ENCODE data around the gene SMIM8.
"Not testable (repeated sequence)": the region's sequence is repeated elsewhere in the genome, so short reads cannot be mapped to it uniquely, and the experiment has no call there.

SMIM8 gene

DNA sequence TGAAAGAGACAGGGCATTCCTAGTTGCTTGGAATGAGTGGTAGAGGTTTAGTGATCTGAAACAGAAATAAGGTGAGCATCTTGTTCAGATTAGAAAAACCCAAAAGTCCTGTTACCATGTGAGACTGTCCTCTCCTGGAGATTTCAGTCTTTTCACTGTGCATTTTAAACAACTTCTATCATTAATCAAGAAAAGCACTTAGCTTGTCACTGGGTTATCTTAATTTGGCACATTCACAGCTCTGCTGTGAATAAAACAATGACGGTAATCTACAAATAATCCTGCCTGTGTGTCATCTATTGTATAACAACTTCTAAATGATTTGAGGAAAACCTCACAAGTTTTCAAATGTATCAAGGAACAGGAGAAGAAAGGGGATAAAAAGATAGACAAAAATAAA, 9.5 kb upstream of the SMIM8 start:
- Mint-ChIP-seq H3K9me3 (no peaks in the 10 kb centered on the region), H3K4me1 (ENCODE audit: low read depth) (no peaks in the 10 kb centered on the region), H3K27ac (no peak overlapping the region), H3K36me3 (ENCODE audit: low read depth) (no peaks in the 10 kb centered on the region), H3K4me3 (no peak overlapping the region), H3K27me3 (peaks cover 35% of the 10 kb centered on the region)
- DNase-seq, result no peak

GRCh38 chr6:87315071-87315470, 7.3 kb upstream of the SMIM8 start:
- H3K4me3 Mint-ChIP-seq, result no peak overlapping the region
- H3K27me3 Mint-ChIP-seq, result peaks cover 35% of the 10 kb centered on the region
- H3K9me3 Mint-ChIP-seq, result no peaks in the 10 kb centered on the region
- no peak overlapping the region for H3K27ac Mint-ChIP-seq
- no peak for DNase-seq
- H3K36me3 Mint-ChIP-seq (ENCODE audit: low read depth), result no peaks in the 10 kb centered on the region
- H3K4me1 Mint-ChIP-seq (ENCODE audit: low read depth), result no peaks in the 10 kb centered on the region

DNA sequence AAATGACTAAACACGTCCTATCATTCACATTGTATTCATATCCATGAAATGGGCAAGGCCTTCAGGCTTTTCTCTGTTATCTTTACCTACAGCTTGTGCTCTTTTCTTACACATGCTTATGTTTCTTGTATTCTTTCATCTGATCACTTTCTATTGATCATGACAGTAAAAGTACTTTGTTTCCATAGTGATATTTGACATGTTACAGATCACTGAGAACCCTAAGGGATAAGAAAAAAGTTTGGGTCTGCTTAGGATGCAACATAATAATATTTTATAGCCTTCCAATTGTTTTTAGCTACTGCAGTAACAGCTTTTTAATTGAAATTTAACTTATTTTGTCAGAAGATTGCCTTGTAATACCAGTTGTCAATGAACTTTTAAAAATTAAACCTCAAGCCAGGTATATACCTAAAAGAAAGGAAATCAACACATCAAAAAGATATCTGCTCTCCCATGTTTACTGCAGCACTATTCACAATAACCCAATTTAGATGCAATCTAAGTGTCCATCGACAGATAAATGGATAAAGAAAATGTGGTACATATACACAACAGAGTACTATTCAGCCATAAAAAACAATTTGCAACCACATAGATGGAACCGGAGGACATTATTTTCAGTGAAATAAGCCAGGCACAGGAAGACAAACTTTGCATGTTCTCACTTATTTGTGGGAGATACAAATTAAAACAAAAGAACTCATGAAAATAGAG, 3.0 kb upstream of the SMIM8 start:
- no peak overlapping the region for H3K4me3 Mint-ChIP-seq

DNA sequence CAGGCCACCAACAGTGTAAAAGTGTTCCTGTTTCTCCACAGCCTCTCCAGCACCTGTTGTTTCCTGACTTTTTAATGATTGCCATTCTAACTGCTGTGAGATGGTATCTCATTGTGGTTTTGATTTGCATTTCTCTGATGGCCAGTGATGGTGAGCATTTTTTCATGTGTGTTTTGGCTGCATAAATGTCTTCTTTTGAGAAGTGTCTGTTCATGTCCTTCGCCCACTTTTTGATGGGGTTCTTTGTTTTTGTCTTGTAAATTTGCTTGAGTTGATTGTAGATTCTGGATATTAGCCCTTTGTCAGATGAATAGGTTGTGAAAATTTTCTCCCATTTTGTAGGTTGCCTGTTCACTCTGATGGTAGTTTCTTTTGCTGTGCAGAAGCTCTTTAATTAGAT, 1.5 kb downstream of the SMIM8 start:
- H3K4me3 Mint-ChIP-seq, result peak overlapping the region; percentile 97
- H3K4me1 Mint-ChIP-seq (ENCODE audit: low read depth), result peaks cover 18% of the 10 kb centered on the region
- H3K27ac Mint-ChIP-seq, result not testable (repeated sequence)

More for the DNA sequence above, 3.0 kb upstream of the SMIM8 start:
- Mint-ChIP-seq H3K36me3 (ENCODE audit: low read depth) (peaks cover 6% of the 10 kb centered on the region), H3K9me3 (no peaks in the 10 kb centered on the region), H3K4me1 (ENCODE audit: low read depth) (peaks cover 12% of the 10 kb centered on the region), H3K27ac (no peak overlapping the region), H3K27me3 (peaks cover 19% of the 10 kb centered on the region)
- DNase-seq, result no peak

GRCh38 chr6:87330961-87331360, 8.6 kb downstream of the SMIM8 start:
- Mint-ChIP-seq H3K27ac (no peak overlapping the region), H3K4me1 (ENCODE audit: low read depth) (peaks cover 31% of the 10 kb centered on the region), H3K36me3 (ENCODE audit: low read depth) (peaks cover 29% of the 10 kb centered on the region), H3K4me3 (no peak overlapping the region), H3K9me3 (peaks cover 2% of the 10 kb centered on the region), H3K27me3 (no peaks in the 10 kb centered on the region)
- DNase-seq, result no peak

More for the DNA sequence above, 1.5 kb downstream of the SMIM8 start:
- H3K27me3 Mint-ChIP-seq, DNase-seq, H3K9me3 Mint-ChIP-seq: not testable (repeated sequence)
- peaks cover 11% of the 10 kb centered on the region for H3K36me3 Mint-ChIP-seq (ENCODE audit: low read depth)

GRCh38 chr6:87333033-87333432, 10.6 kb downstream of the SMIM8 start:
- Mint-ChIP-seq H3K9me3 (peaks cover 2% of the 10 kb centered on the region), H3K36me3 (ENCODE audit: low read depth) (peaks cover 34% of the 10 kb centered on the region), H3K27ac (no peak overlapping the region), H3K27me3 (no peaks in the 10 kb centered on the region), H3K4me1 (ENCODE audit: low read depth) (peaks cover 28% of the 10 kb centered on the region), H3K4me3 (no peak overlapping the region)
- no peak for DNase-seq

- no peak for DNase-seq
- Mint-ChIP-seq H3K9me3 (peaks cover 2% of the 10 kb centered on the region), H3K4me1 (ENCODE audit: low read depth) (peaks cover 27% of the 10 kb centered on the region), H3K36me3 (ENCODE audit: low read depth) (peaks cover 37% of the 10 kb centered on the region), H3K27me3 (no peaks in the 10 kb centered on the region), H3K27ac (peak overlapping the region; percentile 74), H3K4me3 (no peak overlapping the region)
These were observed 11.3 kb downstream of the SMIM8 start for GRCh38 chr6:87333591-87334181.

DNA sequence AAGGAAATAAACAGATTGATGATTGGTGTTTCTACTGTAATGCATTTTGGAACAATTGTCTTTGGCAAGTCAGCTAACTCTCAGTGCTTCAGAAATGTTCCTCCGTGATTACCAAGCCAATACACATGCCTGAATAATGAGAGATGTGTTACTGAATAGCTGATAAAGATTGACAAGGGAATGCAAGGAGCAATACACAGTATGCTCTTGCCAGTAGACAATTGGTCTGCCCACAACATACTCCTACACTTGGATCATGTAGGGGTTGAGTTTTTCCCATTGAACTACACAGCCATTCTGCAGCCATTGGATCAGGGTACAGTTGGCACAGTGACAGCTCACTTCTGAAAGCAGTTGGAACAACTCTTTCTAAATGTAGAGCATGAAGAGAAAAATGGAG, 12.3 kb downstream of the SMIM8 start:
- Mint-ChIP-seq H3K9me3 (peaks cover 2% of the 10 kb centered on the region), H3K27me3 (no peaks in the 10 kb centered on the region), H3K36me3 (ENCODE audit: low read depth) (peaks cover 37% of the 10 kb centered on the region), H3K4me3 (no peak overlapping the region), H3K27ac (no peak overlapping the region), H3K4me1 (ENCODE audit: low read depth) (peaks cover 26% of the 10 kb centered on the region)
- no peak for DNase-seq

DNA sequence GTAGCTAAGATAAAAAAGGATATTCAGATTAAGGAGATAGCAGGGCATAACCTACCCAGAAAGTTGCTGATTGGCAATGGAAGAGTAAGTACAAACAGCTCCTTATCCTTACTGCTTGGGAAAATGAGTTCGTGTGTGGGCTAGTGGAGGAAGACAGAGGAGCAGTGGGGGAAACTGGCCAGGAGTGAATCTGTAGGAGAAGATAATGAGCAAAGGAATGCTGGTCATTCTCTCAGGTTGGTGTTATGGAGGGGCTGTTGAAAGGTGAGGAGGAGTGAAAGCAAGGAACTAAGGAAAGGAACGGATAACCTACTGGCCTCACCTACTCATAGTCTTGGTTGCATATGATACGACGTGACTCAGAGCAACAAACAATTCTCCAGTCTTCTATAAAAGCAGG, 14.0 kb downstream of the SMIM8 start:
- Mint-ChIP-seq H3K27ac (no peak overlapping the region), H3K9me3 (peaks cover 2% of the 10 kb centered on the region), H3K36me3 (ENCODE audit: low read depth) (peaks cover 40% of the 10 kb centered on the region), H3K4me3 (no peak overlapping the region), H3K27me3 (no peaks in the 10 kb centered on the region), H3K4me1 (ENCODE audit: low read depth) (peaks cover 20% of the 10 kb centered on the region)
- no peak for DNase-seq

DNA sequence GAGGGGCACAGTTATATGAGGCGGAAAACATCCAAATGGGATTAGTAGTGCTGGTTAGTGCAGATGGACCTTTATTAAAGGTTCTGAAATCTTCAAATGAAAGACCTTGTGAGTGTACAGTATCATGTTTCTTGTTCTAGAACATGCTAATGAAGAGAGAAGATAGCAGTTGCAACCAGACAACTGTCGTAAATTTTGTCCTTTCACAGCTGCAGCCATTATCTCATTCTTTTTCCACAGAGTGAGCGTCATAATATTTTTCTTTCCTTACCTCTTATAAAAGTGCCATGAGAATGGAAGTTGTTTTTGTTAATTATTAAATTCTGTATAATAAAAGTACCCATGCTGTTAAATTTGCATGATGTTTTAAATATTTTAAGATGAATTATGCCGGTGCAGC, 17.8 kb downstream of the SMIM8 start:
- peaks cover 44% of the 10 kb centered on the region for H3K36me3 Mint-ChIP-seq (ENCODE audit: low read depth)
- H3K9me3 Mint-ChIP-seq, result no peaks in the 10 kb centered on the region
- no peaks in the 10 kb centered on the region for H3K27me3 Mint-ChIP-seq

GRCh38 chr6:87341158-87341557, 18.8 kb downstream of the SMIM8 start:
- Mint-ChIP-seq H3K9me3 (no peaks in the 10 kb centered on the region), H3K4me1 (ENCODE audit: low read depth) (no peaks in the 10 kb centered on the region), H3K27ac (no peak overlapping the region), H3K36me3 (ENCODE audit: low read depth) (peaks cover 49% of the 10 kb centered on the region), H3K4me3 (no peak overlapping the region), H3K27me3 (no peaks in the 10 kb centered on the region)
- no peak for DNase-seq

More for the DNA sequence above, 17.8 kb downstream of the SMIM8 start:
- H3K4me3 Mint-ChIP-seq, result no peak overlapping the region
- DNase-seq, result no peak
- H3K27ac Mint-ChIP-seq, result no peak overlapping the region
- no peaks in the 10 kb centered on the region for H3K4me1 Mint-ChIP-seq (ENCODE audit: low read depth)

DNA sequence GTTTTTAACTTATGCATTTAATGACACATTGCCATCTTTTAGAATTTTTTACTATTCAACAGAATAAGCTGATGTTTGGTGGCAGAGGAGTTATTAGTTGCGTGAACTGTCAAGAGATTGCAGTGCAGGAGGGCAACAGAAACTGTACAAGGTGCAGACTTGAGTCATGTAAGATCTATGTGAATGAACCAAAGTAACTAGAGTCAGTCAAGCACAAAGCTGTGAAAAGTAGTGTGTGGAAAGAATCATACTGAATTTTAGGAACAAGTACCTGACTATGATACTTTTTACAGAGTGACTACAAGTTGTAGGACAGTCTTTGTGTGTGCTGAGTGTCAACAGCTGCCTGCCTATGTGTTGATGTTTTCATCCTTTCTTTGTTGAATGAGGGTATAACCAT, 19.5 kb downstream of the SMIM8 start:
- H3K27me3 Mint-ChIP-seq, result no peaks in the 10 kb centered on the region
- H3K36me3 Mint-ChIP-seq (ENCODE audit: low read depth), result peaks cover 49% of the 10 kb centered on the region
- H3K9me3 Mint-ChIP-seq, result no peaks in the 10 kb centered on the region
- no peak overlapping the region for H3K4me3 Mint-ChIP-seq
- no peak overlapping the region for H3K27ac Mint-ChIP-seq
- DNase-seq, result no peak
- H3K4me1 Mint-ChIP-seq (ENCODE audit: low read depth), result no peaks in the 10 kb centered on the region

DNA sequence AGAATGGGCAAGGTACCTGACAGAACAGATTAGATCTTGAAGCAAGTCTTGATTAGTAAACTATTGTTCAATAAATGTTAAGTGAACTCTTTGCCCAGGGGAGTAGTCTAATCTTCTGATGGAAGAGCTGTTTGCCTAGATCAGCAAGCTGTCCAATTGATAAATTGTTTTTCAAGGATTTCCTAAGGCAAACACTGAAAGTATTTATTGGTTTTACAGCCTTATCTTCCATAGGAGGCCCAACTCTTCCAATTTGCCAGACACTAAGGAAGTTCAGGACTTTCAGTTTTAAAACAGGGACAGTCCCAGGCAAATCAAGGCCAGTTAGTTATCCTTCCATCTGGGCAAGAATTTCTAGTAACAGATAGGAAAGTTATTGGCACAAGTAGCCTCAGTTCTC, 20.4 kb downstream of the SMIM8 start:
- H3K4me3 Mint-ChIP-seq, result no peak overlapping the region
- no peak for DNase-seq
- no peaks in the 10 kb centered on the region for H3K4me1 Mint-ChIP-seq (ENCODE audit: low read depth)
- no peaks in the 10 kb centered on the region for H3K9me3 Mint-ChIP-seq
- no peaks in the 10 kb centered on the region for H3K27me3 Mint-ChIP-seq
- no peak overlapping the region for H3K27ac Mint-ChIP-seq
- peaks cover 44% of the 10 kb centered on the region for H3K36me3 Mint-ChIP-seq (ENCODE audit: low read depth)

DNA sequence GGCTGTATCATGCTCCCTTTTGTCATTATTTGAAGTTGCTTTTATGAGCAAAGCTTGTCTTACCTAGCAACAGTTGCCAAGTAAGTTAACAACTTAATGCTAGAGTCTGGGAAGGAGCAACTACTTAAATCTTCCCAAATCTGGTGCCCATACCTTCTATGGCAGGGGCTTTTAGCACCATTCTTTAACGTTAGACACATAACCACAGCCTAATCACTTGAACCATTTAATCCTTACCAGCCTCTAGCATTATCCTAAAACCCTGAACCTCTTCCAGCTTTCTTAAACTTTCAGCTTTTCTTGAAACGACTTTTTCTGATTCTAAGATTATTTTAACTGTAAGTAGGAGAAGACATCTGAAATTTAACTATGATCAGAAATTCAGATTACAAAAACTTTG, 22.3 kb downstream of the SMIM8 start, which contains the start of gene C6orf163:
TSS of gene C6orf163 (plus strand) at position 83 of the 400 bp plus-strand sequence. CDS start at position 370, 287 bp downstream.
- H3K4me1 Mint-ChIP-seq (ENCODE audit: low read depth), result no peaks in the 10 kb centered on the region
- H3K4me3 Mint-ChIP-seq, result no peak within 1 kb of the TSS
- no peak within 1 kb of the TSS for H3K27ac Mint-ChIP-seq
- no peaks in the 10 kb centered on the region for H3K27me3 Mint-ChIP-seq
- no peak for DNase-seq
- peaks cover 31% of the 10 kb centered on the region for H3K36me3 Mint-ChIP-seq (ENCODE audit: low read depth)
- H3K9me3 Mint-ChIP-seq, result no peaks in the 10 kb centered on the region

DNA sequence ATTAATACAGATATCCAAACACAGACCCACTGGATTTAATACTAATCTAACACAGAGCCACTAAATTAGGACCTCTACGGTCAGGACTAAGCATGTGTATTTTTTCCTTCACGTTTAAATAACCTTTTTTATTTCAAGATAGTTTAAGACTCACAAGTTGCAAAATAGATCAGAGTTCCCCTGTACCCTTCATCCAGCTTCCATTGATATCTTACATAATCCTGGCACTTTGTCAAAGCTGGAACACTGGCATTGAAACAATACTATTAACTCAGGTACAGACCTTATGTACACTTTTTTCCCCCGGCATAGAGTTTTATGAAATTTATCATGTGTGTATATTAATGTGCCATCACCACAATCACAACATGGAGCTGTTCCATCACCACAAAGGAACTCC, 24.3 kb downstream of the SMIM8 start:
- peaks cover 24% of the 10 kb centered on the region for H3K36me3 Mint-ChIP-seq (ENCODE audit: low read depth)
- no peak overlapping the region for H3K27ac Mint-ChIP-seq
- no peaks in the 10 kb centered on the region for H3K4me1 Mint-ChIP-seq (ENCODE audit: low read depth)
- no peak for DNase-seq
- no peak overlapping the region for H3K4me3 Mint-ChIP-seq
- H3K9me3 Mint-ChIP-seq, result no peaks in the 10 kb centered on the region
- no peaks in the 10 kb centered on the region for H3K27me3 Mint-ChIP-seq
